Coronary artery (tissue), 2 donors: ENCODE results near the gene RGS9.
"Not testable (repeated sequence)": the region's sequence is repeated elsewhere in the genome, so short reads cannot be mapped to it uniquely, and the experiment has no call there.

Experiments
- DNase-seq: peaks from one replicate; pipeline ENCODE4 v3.0.0-alpha.2; 2017; ENCODE audit warnings: low spot score
- H3K27ac ChIP-seq, 2 donors: fragments of 200-600 bp; sonication (generic); one replicate each; pipeline ENCODE4 v1.5.1; 2016 to 2019
- H3K4me3 ChIP-seq: fragments of 200-600 bp; sonication (generic); 2 replicates; pipeline ENCODE4 v1.5.1; 2016; ENCODE audit warnings: mild to moderate bottlenecking, moderate library complexity
- TF ChIP-seq, protein P1 (sequence below): fragments of 200-600 bp; sonication (generic); IDR thresholded peaks from one replicate; pipeline ENCODE4 v1.5.1; 2019; ENCODE audit warnings: antibody characterized with exemption

The RGS9 gene

DNA sequence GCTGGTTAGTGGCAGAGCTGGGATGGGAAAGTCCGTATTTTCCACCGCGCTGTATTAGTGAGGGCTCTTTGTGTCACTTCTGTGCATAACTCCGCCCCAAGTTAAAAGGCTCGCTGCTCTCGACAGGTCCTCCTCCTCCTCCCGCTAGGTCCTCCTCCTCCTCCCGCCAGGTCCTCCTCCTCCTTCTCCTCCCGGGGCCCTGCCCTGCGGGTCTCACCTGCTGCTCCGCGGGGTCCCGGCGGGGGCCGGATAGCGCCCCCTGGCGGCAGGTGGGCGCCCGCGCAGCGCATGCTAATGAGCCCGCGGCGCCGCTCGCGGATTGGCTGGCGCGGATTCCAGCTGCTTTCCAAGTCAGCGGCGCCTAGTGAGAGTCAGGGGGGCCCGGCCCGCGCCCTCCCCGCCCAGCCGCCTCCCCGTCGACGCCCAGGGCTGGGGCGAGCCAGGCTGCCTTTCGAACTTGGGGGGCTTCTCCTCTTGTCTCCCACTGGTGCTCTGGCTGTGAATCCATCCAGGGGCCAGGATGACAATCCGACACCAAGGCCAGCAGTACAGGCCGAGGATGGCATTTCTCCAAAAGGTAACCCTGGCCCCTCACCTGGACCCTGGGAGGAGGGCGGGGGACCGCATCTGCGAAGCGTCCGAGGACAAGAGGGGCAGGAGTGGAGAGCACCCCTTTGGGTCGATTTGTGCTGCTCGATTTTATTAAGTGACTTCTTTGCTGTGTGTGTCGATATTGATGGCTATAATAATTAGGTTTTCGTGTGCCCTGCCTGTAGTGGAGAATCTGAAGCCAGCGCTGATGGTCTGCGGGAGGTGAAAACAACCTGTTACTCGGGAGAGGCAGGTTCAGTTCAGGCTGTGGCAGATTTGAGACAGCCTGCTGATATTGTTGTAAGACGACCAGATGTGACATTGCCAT is at the start of gene RGS9:
TSS of gene RGS9 (plus strand) at position 350 of the 919 bp plus-strand sequence. CDS start at position 521, 171 bp downstream.
- Histone ChIP-seq H3K4me3 (peak within 1 kb of the TSS; percentile 73), H3K27ac (peak within 1 kb of the TSS; percentile 30 to 40)
- TF ChIP-seq, protein P1, sequence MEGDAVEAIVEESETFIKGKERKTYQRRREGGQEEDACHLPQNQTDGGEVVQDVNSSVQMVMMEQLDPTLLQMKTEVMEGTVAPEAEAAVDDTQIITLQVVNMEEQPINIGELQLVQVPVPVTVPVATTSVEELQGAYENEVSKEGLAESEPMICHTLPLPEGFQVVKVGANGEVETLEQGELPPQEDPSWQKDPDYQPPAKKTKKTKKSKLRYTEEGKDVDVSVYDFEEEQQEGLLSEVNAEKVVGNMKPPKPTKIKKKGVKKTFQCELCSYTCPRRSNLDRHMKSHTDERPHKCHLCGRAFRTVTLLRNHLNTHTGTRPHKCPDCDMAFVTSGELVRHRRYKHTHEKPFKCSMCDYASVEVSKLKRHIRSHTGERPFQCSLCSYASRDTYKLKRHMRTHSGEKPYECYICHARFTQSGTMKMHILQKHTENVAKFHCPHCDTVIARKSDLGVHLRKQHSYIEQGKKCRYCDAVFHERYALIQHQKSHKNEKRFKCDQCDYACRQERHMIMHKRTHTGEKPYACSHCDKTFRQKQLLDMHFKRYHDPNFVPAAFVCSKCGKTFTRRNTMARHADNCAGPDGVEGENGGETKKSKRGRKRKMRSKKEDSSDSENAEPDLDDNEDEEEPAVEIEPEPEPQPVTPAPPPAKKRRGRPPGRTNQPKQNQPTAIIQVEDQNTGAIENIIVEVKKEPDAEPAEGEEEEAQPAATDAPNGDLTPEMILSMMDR, result peak; percentile 92
- DNase-seq, result peak; percentile 88

DNA sequence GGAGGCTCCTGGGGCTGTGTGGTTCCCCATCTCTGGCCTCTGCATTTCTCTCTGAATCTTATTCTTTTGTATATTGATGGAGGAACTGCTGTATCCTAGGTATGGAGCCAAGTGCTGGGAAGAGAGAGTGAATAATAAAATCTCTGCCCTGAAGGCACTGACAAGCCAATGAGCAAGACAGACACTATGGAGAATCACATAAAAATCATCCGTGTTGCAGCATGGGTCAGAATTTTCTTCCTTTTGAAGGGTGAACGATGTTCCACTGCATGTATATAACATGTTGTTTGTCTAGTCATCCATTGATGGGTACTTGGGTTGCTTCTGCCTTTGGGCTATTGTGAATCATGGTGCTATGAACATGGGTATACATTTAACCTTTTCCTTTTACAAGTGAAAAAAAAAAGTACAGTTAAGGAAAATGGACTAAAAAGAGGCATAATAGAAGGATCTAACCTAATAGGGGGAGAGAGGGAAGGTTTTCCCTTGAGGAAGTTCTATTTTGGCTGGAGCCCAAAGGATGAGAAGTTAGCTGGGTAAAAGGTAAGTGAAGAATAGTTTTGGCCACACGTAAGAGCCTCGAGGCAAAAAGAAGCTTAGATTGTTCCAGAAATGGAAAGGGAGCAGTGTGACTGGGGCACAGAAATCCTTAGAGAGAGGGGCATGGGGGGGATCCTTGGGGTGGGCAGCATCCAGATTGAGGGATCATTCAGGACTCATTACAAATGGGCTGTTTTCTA is 48.4 kb upstream of the RGS9 start:
- H3K4me3 ChIP-seq, result no peak overlapping the region
- H3K27ac ChIP-seq, result no peak overlapping the region
- TF ChIP-seq, protein P1, result no peak
- no peak for DNase-seq

DNA sequence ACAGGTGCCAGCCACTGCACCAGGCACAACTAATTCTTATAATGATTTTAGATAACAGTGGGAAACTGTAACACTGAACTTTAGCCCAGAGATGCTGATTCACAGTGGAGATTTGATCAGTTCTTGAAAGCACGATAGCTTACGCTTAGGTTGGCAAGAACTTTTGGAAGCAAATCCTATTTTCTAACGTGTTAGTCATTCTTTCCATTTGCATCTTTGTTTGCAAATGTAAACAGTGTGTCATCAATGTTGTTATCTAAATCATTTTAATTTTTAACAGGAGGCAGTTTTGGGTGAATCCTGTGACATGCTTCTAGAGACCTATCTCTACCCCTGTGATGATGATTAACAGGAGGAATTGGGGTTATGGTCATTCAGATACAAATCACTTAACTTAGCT is 44.9 kb upstream of the RGS9 start:
- Histone ChIP-seq H3K27ac (no peak overlapping the region), H3K4me3 (no peak overlapping the region)
- no peak for DNase-seq
- TF ChIP-seq, protein P1, result no peak

DNA sequence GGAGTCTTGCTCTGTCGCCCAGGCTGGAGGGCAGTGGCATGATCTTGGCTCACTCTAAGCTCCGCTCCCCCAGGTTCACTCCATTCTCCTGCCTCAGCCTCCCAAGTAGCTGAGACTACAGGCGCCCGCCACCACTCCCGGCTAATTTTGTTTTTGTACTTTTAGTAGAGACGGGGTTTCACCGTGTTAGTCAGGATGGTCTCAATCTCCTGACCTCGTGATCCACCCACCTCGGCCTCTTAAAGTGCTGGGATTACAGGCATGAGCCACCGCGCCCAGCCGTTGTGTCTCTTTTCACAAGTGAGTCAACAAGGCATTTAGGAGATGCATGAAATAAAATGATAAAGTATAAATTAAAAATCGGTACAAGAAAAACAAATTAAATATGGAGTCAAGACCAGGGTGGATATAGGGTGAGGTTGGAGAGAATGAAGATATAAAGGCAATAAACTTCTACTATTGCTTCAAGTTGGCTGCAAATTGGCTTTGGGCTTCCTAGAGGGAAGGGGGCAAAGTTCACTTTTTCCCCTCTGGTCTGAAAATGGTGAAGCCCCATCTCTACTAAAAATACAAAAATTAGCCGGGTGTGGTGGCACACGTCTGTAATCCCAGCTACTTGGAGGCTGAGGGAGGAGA is 44.3 kb upstream of the RGS9 start:
- H3K27ac ChIP-seq, H3K4me3 ChIP-seq: not testable (repeated sequence)

DNA sequence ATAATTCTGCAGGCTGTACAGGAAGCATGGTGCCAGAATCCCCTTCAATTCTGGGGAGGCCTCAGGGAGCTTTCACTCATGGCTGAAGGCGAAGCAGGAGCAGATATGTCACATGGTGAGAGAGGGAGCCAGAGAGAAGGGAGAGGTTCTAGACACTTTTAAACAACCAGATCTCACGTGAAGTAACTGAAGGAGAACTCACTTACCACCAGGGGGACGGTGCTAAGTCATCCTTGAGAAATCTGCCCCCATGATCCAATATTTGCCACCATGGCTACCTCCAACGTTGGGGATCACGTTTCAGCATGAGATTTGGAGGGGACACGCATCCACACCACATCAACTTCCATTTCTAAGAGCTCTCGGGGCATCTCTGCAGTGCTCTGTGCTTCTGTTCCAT is 43.2 kb upstream of the RGS9 start:
- no peak for DNase-seq
- TF ChIP-seq, protein P1, result no peak

More for the DNA sequence above, 44.3 kb upstream of the RGS9 start:
- not testable (repeated sequence) for DNase-seq

DNA sequence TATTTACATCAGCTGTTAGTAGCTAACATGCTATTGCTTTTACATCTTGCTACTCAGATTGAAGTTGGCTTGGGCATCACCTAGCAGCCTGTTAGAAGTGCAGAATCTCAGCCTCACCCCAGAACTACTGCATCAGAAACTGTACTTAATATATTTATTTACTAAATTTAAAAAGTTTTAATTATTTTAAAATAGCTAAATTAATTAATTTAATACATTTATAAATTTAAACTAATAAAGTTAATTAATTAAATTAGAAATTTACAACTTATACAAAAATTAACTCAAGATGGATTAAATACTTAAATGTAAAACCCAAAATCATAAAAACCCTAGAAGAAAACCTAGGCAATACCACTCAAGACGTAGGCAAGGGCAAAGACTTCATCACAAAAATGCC is 41.7 kb upstream of the RGS9 start:
- Histone ChIP-seq H3K4me3 (no peak overlapping the region), H3K27ac (no peak overlapping the region)
- TF ChIP-seq, protein P1, result no peak
- DNase-seq, result no peak

More for the DNA sequence above, 43.2 kb upstream of the RGS9 start:
- H3K27ac ChIP-seq, result no peak overlapping the region
- no peak overlapping the region for H3K4me3 ChIP-seq

DNA sequence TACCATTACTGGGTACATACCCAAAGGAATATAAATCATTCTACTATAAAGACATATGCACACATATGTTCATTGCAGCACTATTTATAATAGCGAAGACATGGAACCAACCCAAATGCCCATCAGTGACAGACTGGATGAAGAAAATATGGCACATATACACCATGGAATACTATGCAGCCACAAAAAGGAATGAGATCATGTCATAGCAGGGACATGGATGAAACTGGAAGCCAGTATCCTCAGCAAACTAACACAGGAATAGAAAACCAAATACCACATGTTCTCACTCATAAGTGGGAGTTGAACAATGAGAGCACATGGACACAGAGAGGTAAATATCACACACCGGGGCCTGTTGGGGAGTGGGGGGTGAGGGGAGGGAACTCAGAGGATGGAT is 40.8 kb upstream of the RGS9 start:
- H3K4me3 ChIP-seq, DNase-seq, H3K27ac ChIP-seq: not testable (repeated sequence)
